ENCODE data around the gene RTN4RL1. TPM values are rescaled to one million over a fixed set of nuclear protein-coding genes. Genes with fewer than 3 reads are reported as not detected.
A peak's percentile ranks its signal among the peaks of the same experiment; 100 is the strongest.

RTN4RL1 gene
- total and polyA plus RNA-seq, 2 of the 13 experiments (the other 11 are each of a cell fraction or from before 2014, with no cell fraction given) = 0.01 TPM; not detected in 1

DNA sequence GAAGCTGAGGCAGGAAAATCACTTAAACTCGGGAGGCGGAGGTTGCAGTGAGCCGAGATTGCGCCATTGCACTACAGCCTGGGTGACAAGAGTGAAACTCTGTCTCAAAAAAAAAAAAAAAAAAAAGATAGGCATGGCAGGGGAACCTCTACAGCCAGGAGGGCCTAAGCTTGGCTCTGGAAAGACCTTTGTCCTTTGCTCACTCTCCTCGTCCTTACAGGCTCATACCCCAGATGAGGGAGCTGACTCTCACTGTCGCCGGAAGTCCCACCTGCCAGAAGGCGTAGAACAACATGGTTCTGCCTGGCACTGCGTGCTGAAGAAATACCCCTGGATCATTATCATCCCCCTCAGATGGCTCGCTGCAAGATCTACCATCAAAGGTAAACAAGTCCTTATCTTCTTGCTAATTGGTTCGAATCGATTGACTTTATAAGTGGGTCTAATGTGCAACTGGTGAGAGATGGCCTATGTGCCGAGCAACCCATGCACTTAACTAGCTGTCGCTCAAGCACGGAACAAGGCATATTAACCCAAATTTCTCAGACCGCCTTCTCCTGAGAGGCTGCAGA lies 29.7 kb downstream of the RTN4RL1 start (continued):
- TF ChIP-seq, protein P1, sequence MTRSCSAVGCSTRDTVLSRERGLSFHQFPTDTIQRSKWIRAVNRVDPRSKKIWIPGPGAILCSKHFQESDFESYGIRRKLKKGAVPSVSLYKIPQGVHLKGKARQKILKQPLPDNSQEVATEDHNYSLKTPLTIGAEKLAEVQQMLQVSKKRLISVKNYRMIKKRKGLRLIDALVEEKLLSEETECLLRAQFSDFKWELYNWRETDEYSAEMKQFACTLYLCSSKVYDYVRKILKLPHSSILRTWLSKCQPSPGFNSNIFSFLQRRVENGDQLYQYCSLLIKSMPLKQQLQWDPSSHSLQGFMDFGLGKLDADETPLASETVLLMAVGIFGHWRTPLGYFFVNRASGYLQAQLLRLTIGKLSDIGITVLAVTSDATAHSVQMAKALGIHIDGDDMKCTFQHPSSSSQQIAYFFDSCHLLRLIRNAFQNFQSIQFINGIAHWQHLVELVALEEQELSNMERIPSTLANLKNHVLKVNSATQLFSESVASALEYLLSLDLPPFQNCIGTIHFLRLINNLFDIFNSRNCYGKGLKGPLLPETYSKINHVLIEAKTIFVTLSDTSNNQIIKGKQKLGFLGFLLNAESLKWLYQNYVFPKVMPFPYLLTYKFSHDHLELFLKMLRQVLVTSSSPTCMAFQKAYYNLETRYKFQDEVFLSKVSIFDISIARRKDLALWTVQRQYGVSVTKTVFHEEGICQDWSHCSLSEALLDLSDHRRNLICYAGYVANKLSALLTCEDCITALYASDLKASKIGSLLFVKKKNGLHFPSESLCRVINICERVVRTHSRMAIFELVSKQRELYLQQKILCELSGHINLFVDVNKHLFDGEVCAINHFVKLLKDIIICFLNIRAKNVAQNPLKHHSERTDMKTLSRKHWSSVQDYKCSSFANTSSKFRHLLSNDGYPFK (CRISPR knock-in tag; IDR thresholded peaks at IDR 0.05; ENCODE audit: borderline replicate concordance) = 0 out of 2 replicates have a peak, but pooled peaks have one; percentile 35
- TF ChIP-seq, protein P2, sequence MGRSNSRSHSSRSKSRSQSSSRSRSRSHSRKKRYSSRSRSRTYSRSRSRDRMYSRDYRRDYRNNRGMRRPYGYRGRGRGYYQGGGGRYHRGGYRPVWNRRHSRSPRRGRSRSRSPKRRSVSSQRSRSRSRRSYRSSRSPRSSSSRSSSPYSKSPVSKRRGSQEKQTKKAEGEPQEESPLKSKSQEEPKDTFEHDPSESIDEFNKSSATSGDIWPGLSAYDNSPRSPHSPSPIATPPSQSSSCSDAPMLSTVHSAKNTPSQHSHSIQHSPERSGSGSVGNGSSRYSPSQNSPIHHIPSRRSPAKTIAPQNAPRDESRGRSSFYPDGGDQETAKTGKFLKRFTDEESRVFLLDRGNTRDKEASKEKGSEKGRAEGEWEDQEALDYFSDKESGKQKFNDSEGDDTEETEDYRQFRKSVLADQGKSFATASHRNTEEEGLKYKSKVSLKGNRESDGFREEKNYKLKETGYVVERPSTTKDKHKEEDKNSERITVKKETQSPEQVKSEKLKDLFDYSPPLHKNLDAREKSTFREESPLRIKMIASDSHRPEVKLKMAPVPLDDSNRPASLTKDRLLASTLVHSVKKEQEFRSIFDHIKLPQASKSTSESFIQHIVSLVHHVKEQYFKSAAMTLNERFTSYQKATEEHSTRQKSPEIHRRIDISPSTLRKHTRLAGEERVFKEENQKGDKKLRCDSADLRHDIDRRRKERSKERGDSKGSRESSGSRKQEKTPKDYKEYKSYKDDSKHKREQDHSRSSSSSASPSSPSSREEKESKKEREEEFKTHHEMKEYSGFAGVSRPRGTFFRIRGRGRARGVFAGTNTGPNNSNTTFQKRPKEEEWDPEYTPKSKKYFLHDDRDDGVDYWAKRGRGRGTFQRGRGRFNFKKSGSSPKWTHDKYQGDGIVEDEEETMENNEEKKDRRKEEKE (IDR thresholded peaks at IDR 0.05) = no peak
- TF ChIP-seq CREB1 (IDR thresholded peaks at IDR 0.05) = no peak
- TF ChIP-seq CREB1 (CRISPR knock-in tag; IDR thresholded peaks at IDR 0.05) = no peak
- TF ChIP-seq GZF1 (CRISPR knock-in tag; IDR thresholded peaks at IDR 0.05) = no peak
- TF ChIP-seq ZNF878 (CRISPR knock-in tag; IDR thresholded peaks at IDR 0.05) = 0 out of 2 replicates have a peak, but pooled peaks have one; percentile 27
- TF ChIP-seq, protein P3, sequence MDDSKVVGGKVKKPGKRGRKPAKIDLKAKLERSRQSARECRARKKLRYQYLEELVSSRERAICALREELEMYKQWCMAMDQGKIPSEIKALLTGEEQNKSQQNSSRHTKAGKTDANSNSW (CRISPR knock-in tag; IDR thresholded peaks at IDR 0.05; ENCODE audit: borderline replicate concordance) = no peak
- TF ChIP-seq FOXO1 (CRISPR knock-in tag; IDR thresholded peaks at IDR 0.05) = 0 out of 2 replicates have a peak, but pooled peaks have one; percentile 6
- no peak for TF ChIP-seq MZF1 (CRISPR knock-in tag; IDR thresholded peaks at IDR 0.05; ENCODE audit: borderline replicate concordance)
- peak; percentile 49; the same call in 1 of the 2 replicates for TF ChIP-seq ZBTB7B (CRISPR knock-in tag; IDR thresholded peaks at IDR 0.05)
- TF ChIP-seq PHF8 (CRISPR knock-in tag; IDR thresholded peaks at IDR 0.05) = peak; percentile 43; the same call in 1 of the 2 replicates
- TF ChIP-seq, protein P4, sequence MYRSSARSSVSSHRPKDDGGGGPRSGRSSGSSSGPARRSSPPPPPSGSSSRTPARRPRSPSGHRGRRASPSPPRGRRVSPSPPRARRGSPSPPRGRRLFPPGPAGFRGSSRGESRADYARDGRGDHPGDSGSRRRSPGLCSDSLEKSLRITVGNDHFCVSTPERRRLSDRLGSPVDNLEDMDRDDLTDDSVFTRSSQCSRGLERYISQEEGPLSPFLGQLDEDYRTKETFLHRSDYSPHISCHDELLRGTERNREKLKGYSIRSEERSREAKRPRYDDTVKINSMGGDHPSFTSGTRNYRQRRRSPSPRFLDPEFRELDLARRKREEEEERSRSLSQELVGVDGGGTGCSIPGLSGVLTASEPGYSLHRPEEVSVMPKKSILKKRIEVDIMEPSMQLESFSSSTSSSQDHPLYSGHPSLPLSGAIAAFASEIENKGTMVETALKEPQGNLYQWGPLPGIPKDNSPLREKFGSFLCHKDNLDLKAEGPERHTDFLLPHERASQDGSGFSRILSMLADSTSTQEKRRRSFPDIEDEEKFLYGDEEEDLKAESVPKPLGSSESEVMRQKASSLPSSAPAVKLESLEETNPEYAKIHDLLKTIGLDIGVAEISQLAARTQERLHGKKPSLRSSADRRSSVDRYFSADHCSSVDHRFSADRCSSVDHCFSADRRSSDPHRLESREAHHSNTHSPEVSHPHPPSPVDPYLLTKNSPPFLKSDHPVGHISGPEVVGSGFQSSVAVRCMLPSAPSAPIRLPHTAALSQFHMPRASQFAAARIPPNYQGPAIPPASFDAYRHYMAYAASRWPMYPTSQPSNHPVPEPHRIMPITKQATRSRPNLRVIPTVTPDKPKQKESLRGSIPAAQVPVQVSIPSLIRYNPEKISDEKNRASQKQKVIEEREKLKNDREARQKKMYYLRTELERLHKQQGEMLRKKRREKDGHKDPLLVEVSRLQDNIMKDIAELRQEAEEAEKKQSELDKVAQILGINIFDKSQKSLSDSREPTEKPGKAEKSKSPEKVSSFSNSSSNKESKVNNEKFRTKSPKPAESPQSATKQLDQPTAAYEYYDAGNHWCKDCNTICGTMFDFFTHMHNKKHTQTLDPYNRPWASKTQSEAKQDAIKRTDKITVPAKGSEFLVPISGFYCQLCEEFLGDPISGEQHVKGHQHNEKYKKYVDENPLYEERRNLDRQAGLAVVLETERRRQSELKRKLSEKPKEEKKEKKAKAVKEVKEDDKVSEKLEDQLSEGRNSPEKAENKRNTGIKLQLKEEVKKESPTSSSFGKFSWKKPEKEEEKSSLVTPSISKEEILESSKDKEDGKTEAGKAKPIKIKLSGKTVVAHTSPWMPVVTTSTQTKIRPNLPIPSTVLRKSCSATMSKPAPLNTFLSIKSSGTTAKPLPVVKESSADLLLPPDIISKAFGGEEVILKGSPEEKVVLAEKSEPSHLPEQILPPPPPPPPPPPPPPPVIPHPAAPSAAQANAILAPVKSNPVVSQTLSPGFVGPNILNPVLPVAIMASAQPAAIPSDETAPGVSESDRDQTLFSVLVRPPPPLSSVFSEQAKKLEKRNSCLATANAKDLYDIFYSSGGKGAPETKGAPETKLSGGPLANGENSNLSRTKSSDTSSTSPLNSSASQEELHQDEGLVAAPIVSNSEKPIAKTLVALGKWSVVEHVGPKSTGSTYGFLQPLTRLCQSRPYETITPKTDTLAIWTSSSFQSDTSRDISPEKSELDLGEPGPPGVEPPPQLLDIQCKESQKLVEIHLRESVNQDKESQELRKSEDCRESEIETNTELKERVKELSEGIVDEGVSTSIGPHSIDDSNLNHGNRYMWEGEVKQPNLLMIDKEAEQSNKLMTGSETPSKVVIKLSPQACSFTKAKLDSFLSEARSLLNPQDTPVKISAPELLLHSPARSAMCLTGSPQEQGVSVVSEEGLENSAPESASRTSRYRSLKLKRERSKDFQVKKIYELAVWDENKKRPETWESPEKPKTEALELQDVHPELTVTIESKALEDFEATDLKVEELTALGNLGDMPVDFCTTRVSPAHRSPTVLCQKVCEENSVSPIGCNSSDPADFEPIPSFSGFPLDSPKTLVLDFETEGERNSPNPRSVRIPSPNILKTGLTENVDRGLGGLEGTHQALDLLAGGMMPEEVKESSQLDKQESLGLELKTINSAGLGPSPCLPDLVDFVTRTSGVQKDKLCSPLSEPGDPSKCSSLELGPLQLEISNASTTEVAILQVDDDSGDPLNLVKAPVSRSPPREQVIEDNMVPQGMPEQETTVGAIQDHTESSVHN (CRISPR knock-in tag; IDR thresholded peaks at IDR 0.05) = no peak
- TF ChIP-seq PHF21A (CRISPR knock-in tag; IDR thresholded peaks at IDR 0.05) = peak; percentile 42; the same call in 1 of the 2 replicates
- no peak for TF ChIP-seq ZNF709 (CRISPR knock-in tag; IDR thresholded peaks at IDR 0.05)
- TF ChIP-seq EZH2 (conservative IDR thresholded peaks at IDR 0.05; ENCODE audit: low read depth, low read length) = no peak
- TF ChIP-seq SSRP1 (CRISPR knock-in tag; IDR thresholded peaks at IDR 0.05) = no peak
- TF ChIP-seq NR3C1 (CRISPR knock-in tag; IDR thresholded peaks at IDR 0.05) = no peak

All from HepG2 (cell line).